Erythroblast (primary cell): Measurements from ENCODE around the gene BATF3.

Source experiments
- GATA1 ChIP-seq: IDR thresholded peaks from 2 replicates; pipeline ENCODE4 v1.6.1; 2011; ENCODE audit warnings: low read depth, mild to moderate bottlenecking, control low read depth, low read length, moderate library complexity
- POLR2A ChIP-seq: IDR thresholded peaks from 2 replicates; pipeline ENCODE4 v1.6.1; 2011; ENCODE audit warnings: mild to moderate bottlenecking, low read length

DNA sequence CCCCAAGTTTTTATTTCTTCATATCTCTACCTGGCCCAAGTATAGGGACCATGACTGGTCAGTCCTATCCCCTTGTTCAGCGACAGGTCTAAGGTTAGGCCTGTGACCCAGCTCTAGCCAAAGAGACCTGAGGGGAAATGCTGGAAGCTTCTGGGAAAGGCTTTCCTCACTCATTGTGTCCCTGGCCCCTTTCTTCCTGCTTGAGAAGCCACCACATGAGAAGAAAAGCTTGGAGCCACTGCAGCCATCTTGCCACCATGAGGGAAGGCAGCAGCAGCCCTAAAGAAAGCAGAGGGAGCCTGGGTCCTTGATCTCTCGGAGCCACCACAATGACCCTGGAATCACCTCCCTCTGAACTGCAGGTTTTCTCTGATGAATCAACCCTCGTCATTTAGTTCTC is 47.7 kb downstream of the BATF3 start:
- TF ChIP-seq POLR2A (no peak), GATA1 (no peak)
